Mesenchymal stem cell (in vitro differentiated cells and primary cell): ENCODE measurements around the gene KCNF1.

Experiments used
- DNase-seq: peaks from one replicate; pipeline ENCODE4 v3.0.0-alpha.2; 2013
- H2AFZ ChIP-seq: one replicate; pipeline ENCODE4 v1.6.1; 2013; ENCODE audit warnings: low read depth, mild to moderate bottlenecking, control low read depth, inconsistent platforms, low read length, moderate library complexity
- H2AK5ac ChIP-seq: 2 replicates; pipeline ENCODE4 v1.6.1; 2013; ENCODE audit warnings: low read length, moderate library complexity, mild to moderate bottlenecking, inconsistent platforms; ENCODE audit not compliant: severe bottlenecking
- H2BK120ac ChIP-seq: one replicate; pipeline ENCODE4 v1.6.1; 2013; ENCODE audit warnings: low read depth, mild to moderate bottlenecking, inconsistent platforms, low read length, moderate library complexity
- H2BK12ac ChIP-seq, 2 experiments: one replicate each; pipeline ENCODE4 v1.6.1; 2013; ENCODE audit warnings: inconsistent platforms in 2 of 2, low read length in 2 of 2, mild to moderate bottlenecking in 2 of 2, moderate library complexity in 2 of 2, control low read depth in 1 of 2
- H2BK15ac ChIP-seq: one replicate; pipeline ENCODE4 v1.6.1; 2013; ENCODE audit warnings: mild to moderate bottlenecking, low read depth, inconsistent platforms; ENCODE audit not compliant: poor library complexity, severe bottlenecking
- H2BK5ac ChIP-seq: 2 replicates; pipeline ENCODE4 v1.6.1; 2013; ENCODE audit warnings: low read depth, mild to moderate bottlenecking, low read length, control low read depth, inconsistent platforms; ENCODE audit not compliant: poor library complexity, severe bottlenecking
- H3K14ac ChIP-seq, 2 experiments: one replicate each; pipeline ENCODE4 v1.6.1; 2013; ENCODE audit warnings: inconsistent platforms in 2 of 2, low read length in 2 of 2, control low read depth in 1 of 2, mild to moderate bottlenecking in 1 of 2, moderate library complexity in 1 of 2
- H3K18ac ChIP-seq, 2 experiments: one replicate each; pipeline ENCODE4 v1.6.1; 2013; ENCODE audit warnings: inconsistent platforms in 2 of 2, low read length in 2 of 2, control low read depth in 1 of 2, low read depth in 1 of 2, mild to moderate bottlenecking in 1 of 2
- H3K23ac ChIP-seq, 2 experiments: one replicate each; pipeline ENCODE4 v1.6.1; 2013; ENCODE audit warnings: inconsistent platforms in 2 of 2, low read length in 2 of 2, mild to moderate bottlenecking in 2 of 2, moderate library complexity in 2 of 2, control low read depth in 1 of 2
- H3K27ac ChIP-seq: 2 replicates; pipeline ENCODE4 v1.5.1; 2013; ENCODE audit warnings: mild to moderate bottlenecking, moderate library complexity, low read length, control low read depth, inconsistent platforms; ENCODE audit not compliant: poor library complexity, severe bottlenecking
- H3K27me3 ChIP-seq, 2 experiments: 2 replicates each; pipeline versions ENCODE4 v1.6.1 to v1.7.0; 2013; ENCODE audit warnings: low read length in 2 of 2, mild to moderate bottlenecking in 2 of 2, moderate library complexity in 2 of 2, control low read depth in 1 of 2, inconsistent platforms in 1 of 2; ENCODE audit not compliant: control insufficient read depth in 1 of 2, insufficient read depth in 1 of 2
- H3K36me3 ChIP-seq, 2 experiments: 2 replicates each; pipeline versions ENCODE4 v1.6.1 to v1.7.0; 2013; ENCODE audit warnings: low read length in 2 of 2, control low read depth in 1 of 2, inconsistent platforms in 1 of 2, low read depth in 1 of 2, mild to moderate bottlenecking in 1 of 2; ENCODE audit not compliant: insufficient read depth in 2 of 2, control insufficient read depth in 1 of 2
- H3K4ac ChIP-seq, 2 experiments: one replicate each; pipeline ENCODE4 v1.6.1; 2013; ENCODE audit warnings: inconsistent platforms in 2 of 2, low read length in 2 of 2, mild to moderate bottlenecking in 2 of 2, moderate library complexity in 2 of 2, control low read depth in 1 of 2, low read depth in 1 of 2
- H3K4me1 ChIP-seq: 2 replicates; pipeline ENCODE4 v1.6.1; 2013; ENCODE audit warnings: low read depth, low read length, control low read depth; ENCODE audit not compliant: control insufficient read depth, insufficient read depth
- H3K4me2 ChIP-seq: 2 replicates; pipeline ENCODE4 v1.6.1; 2013; ENCODE audit warnings: low read length, mild to moderate bottlenecking, inconsistent platforms; ENCODE audit not compliant: poor library complexity, severe bottlenecking
- H3K4me3 ChIP-seq, 2 experiments: 2 replicates each; pipeline versions ENCODE4 v1.5.1 to v1.7.0; 2013; ENCODE audit warnings: low read length in 2 of 2, mild to moderate bottlenecking in 2 of 2, control low read depth in 1 of 2, low read depth in 1 of 2; ENCODE audit not compliant: insufficient read depth in 1 of 2
- H3K79me1 ChIP-seq: replicated peaks from 2 replicates; pipeline ENCODE4 v1.6.1; 2013; ENCODE audit warnings: mild to moderate bottlenecking, control low read depth, low read length, inconsistent platforms; ENCODE audit not compliant: poor library complexity, severe bottlenecking
- H3K9ac ChIP-seq: 2 replicates; pipeline ENCODE4 v1.7.0; 2013; ENCODE audit warnings: mild to moderate bottlenecking, low read length, moderate library complexity
- H3K9me3 ChIP-seq: 2 replicates; pipeline ENCODE4 v1.7.0; 2013; ENCODE audit warnings: mild to moderate bottlenecking, low read length; ENCODE audit not compliant: control insufficient read depth
- H4K8ac ChIP-seq: one replicate; pipeline ENCODE4 v1.6.1; 2013; ENCODE audit warnings: inconsistent platforms, mild to moderate bottlenecking, low read length, moderate library complexity
- H4K91ac ChIP-seq: one replicate; pipeline ENCODE4 v1.6.1; 2013; ENCODE audit warnings: mild to moderate bottlenecking, low read length, inconsistent platforms
- WGBS: methylation state at CpG from one replicate; pipeline ENCODE4 v1.1.7; 2013; ENCODE audit warnings: mixed read lengths; 5-methylcytosine and 5-hydroxymethylcytosine counted together

Gene KCNF1

DNA sequence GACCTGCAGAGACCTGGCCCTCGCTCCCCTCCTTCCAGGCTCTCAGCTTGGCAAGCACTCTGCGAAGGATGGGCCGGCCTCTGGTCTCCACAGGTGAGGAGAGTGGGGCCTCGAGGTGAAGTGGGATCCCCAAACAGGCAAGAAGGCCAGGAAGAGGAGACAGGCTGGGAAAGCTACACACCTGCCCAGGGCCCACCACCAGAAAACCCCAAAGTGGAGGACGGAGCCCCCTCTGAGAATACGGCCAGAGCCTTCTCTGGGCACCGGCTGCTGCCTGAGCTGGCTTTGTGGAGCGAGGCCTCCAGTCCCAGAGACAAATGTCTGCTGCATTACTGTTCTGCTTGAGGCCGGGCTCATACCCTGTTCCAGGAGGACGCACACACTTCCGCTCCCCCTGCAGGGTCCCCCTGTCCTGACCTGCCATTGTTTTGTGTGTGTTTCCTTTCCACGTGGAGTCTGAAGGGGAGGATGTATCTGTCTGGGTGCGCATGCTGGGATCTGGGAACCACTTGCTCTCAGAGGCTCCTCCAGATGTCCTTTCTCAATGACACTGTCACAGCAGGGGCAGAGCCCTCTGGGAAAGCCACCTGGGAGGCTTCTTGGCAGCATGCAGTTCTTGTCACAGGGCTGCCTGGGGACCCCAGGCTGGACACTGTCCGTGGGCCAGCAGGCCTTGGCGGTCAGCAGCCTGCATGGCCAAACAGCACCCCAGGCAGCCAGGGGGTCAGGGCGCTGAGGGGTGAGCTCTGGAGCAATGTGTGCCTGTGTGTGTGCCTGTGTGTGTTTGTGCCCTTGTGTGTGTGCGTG, 20.8 kb downstream of the KCNF1 start:
- peak; percentile 47 for DNase-seq
- H3K4ac ChIP-seq = peak overlapping the region in 1 of 2 experiments; percentile 41
- no peak overlapping the region for H3K4me3 ChIP-seq
- peak overlapping the region; percentile 21 for H4K8ac ChIP-seq
- H3K14ac ChIP-seq = peak overlapping the region in 1 of 2 experiments; percentile 83
- H3K4me2 ChIP-seq = no peak overlapping the region
- peaks cover 0 to 7% of the 10 kb centered on the region in 2 experiments for H3K27me3 ChIP-seq
- H2BK15ac ChIP-seq = no peak overlapping the region
- H2AK5ac ChIP-seq = no peak overlapping the region
- H2BK5ac ChIP-seq = no peak overlapping the region
- no peaks in the 10 kb centered on the region for H3K9me3 ChIP-seq
- peaks cover 35% of the 10 kb centered on the region for H3K4me1 ChIP-seq
- no peak overlapping the region for H3K27ac ChIP-seq
- WGBS = 77% methylated on average over 16 of the region's 17 CpGs
- no peak overlapping the region for H3K9ac ChIP-seq
- H3K18ac ChIP-seq = peak overlapping the region; percentile 59 to 96
- peak overlapping the region in 1 of 2 experiments; percentile 93 for H2BK12ac ChIP-seq
- peak overlapping the region; percentile 60 for H4K91ac ChIP-seq
- peak overlapping the region in 1 of 2 experiments; percentile 84 for H3K23ac ChIP-seq
- no peaks in the 10 kb centered on the region for H3K79me1 ChIP-seq
- no peak overlapping the region for H2BK120ac ChIP-seq
- peak overlapping the region; percentile 10 for H2AFZ ChIP-seq
- H3K36me3 ChIP-seq = no peaks in the 10 kb centered on the region

DNA sequence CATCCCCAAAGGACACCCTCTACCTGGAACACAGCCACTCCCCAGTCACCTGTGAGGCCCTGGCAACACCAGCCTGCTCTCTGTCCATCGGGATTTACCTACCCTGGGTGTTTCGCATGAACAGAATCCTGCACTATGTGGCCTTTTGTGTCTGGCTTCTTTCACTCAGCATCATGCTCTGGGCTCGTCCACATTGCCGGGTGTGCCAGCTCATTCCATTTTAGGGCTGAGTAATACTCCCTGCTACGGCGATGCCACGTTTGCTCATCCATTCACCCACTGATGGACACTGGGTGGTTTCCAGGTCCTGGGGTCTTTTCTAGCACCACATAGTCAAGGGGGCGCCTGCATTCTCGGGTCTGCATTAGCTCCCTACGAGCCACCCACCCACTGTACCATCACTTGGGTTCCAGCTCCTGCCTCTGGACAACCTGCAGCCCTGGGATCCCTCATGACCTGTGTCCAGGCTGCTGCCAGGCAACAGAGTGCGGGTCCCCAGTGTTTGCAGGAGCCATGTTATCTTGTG, 22.0 kb downstream of the KCNF1 start:
- peaks cover 6% of the 10 kb centered on the region for H3K9me3 ChIP-seq
- peak overlapping the region; percentile 4 to 63 for H2BK12ac ChIP-seq
- H3K18ac ChIP-seq = peak overlapping the region in 1 of 2 experiments; percentile 4
- peaks cover 35% of the 10 kb centered on the region for H3K4me1 ChIP-seq
- H3K4me3 ChIP-seq = no peak overlapping the region
- H3K79me1 ChIP-seq = no peaks in the 10 kb centered on the region
- no peak overlapping the region for H2AFZ ChIP-seq
- H3K27me3 ChIP-seq = peaks cover 0 to under 1% of the 10 kb centered on the region in 2 experiments
- H2BK15ac ChIP-seq = no peak overlapping the region
- no peak overlapping the region for H3K9ac ChIP-seq
- H4K8ac ChIP-seq = no peak overlapping the region
- H4K91ac ChIP-seq = peak overlapping the region; percentile 3
- H2BK120ac ChIP-seq = no peak overlapping the region
- H3K4ac ChIP-seq = no peak overlapping the region
- H3K36me3 ChIP-seq = no peaks in the 10 kb centered on the region
- no peak overlapping the region for H2BK5ac ChIP-seq
- 94% methylated on average over 10 of the region's 11 CpGs for WGBS
- no peak overlapping the region for H2AK5ac ChIP-seq
- DNase-seq = no peak
- no peak overlapping the region for H3K27ac ChIP-seq
- H3K4me2 ChIP-seq = no peak overlapping the region
- no peak overlapping the region for H3K14ac ChIP-seq
- H3K23ac ChIP-seq = no peak overlapping the region

GRCh38 chr2:10934308-10934978, 22.7 kb downstream of the KCNF1 start:
- H3K79me1 ChIP-seq = no peaks in the 10 kb centered on the region
- no peaks in the 10 kb centered on the region for H3K27me3 ChIP-seq
- H3K4me1 ChIP-seq = peaks cover 35% of the 10 kb centered on the region
- no peak overlapping the region for H3K4me3 ChIP-seq
- H2BK5ac ChIP-seq = no peak overlapping the region
- H4K91ac ChIP-seq = peak overlapping the region; percentile 88
- no peak overlapping the region for H3K4me2 ChIP-seq
- peak overlapping the region in 1 of 2 experiments; percentile 61 for H3K14ac ChIP-seq
- no peak for DNase-seq
- no peak overlapping the region for H2AK5ac ChIP-seq
- H3K27ac ChIP-seq = no peak overlapping the region
- H3K9ac ChIP-seq = no peak overlapping the region
- H3K18ac ChIP-seq = peak overlapping the region; percentile 85 to 96
- no peaks in the 10 kb centered on the region for H3K36me3 ChIP-seq
- no peak overlapping the region for H3K23ac ChIP-seq
- H2AFZ ChIP-seq = peak overlapping the region; percentile 69
- H2BK12ac ChIP-seq = peak overlapping the region; percentile 40 to 92
- H2BK120ac ChIP-seq = no peak overlapping the region
- H3K4ac ChIP-seq = peak overlapping the region; percentile 58 to 97
- peak overlapping the region; percentile 55 for H2BK15ac ChIP-seq
- 91% methylated on average over 7 of the region's 7 CpGs for WGBS
- peak overlapping the region; percentile 88 for H4K8ac ChIP-seq
- H3K9me3 ChIP-seq = peaks cover 13% of the 10 kb centered on the region

- Histone ChIP-seq H3K18ac (peak overlapping the region; percentile 85 to 96), H3K36me3 (no peaks in the 10 kb centered on the region), H3K4ac (peak overlapping the region; percentile 58 to 97), H2AK5ac (no peak overlapping the region), H2BK12ac (peak overlapping the region; percentile 40 to 92), H3K9me3 (peaks cover 17% of the 10 kb centered on the region), H3K79me1 (no peaks in the 10 kb centered on the region), H2BK5ac (no peak overlapping the region), H3K9ac (no peak overlapping the region), H2AFZ (peak overlapping the region; percentile 69), H3K23ac (no peak overlapping the region), H3K14ac (peak overlapping the region in 1 of 2 experiments; percentile 61), H3K27me3 (no peaks in the 10 kb centered on the region), H3K27ac (no peak overlapping the region), H2BK120ac (peak overlapping the region; percentile 87), H3K4me2 (no peak overlapping the region), H3K4me1 (peaks cover 35% of the 10 kb centered on the region), H4K91ac (peak overlapping the region; percentile 88), H3K4me3 (no peak overlapping the region), H4K8ac (peak overlapping the region; percentile 88), H2BK15ac (peak overlapping the region; percentile 55)
- WGBS = 74% methylated on average over 14 of the region's 15 CpGs
- no peak for DNase-seq
These were observed 23.2 kb downstream of the KCNF1 start for GRCh38 chr2:10934979-10935350.
